T-helper 22 cell (primary cell): Measurements from ENCODE around the gene FASTK.

ENCODE experiments used
- DNase-seq: peaks from one replicate; pipeline ENCODE4 v3.0.0-alpha.2; 2020; ENCODE audit warnings: low read depth

FASTK gene

DNA sequence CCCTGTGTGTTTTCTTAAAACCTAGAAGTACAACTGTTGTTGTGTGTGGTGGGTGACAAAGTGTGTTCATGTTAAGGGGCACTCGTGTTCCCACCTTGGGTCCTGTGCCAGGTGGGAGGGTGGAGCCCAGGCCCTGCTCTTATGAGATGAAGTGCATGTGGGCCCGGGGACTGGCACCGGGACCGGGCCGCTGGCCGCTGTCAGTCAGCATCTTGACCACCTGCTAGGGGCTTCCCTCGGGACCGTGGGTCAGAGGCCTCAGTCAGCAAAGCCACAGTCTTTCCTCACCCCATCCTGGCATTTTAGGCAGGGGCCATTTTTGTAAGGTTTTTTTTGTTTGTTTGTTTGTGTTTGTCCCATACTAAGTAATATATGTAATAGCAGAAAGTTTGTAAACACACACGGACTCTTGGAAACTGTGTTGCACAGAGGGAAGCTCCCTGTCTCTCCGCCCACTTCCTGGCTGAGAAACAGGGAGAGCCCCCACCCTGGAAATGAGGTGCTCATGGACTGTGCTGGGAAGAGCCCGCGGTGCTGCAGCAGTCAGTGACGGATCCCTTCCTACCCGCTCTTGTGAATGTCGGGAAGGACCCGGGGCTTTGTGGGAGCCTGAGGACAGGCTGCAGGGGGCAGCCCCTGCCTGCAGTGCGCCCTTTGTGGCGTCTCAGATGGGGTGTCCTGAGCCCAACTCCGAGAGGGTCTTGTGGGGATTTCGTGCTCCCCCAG, 19.0 kb upstream of the FASTK start:
- DNase-seq: no peak

- DNase-seq: no peak
These were observed 15.3 kb upstream of the FASTK start for GRCh38 chr7:151095828-151096475.

DNA sequence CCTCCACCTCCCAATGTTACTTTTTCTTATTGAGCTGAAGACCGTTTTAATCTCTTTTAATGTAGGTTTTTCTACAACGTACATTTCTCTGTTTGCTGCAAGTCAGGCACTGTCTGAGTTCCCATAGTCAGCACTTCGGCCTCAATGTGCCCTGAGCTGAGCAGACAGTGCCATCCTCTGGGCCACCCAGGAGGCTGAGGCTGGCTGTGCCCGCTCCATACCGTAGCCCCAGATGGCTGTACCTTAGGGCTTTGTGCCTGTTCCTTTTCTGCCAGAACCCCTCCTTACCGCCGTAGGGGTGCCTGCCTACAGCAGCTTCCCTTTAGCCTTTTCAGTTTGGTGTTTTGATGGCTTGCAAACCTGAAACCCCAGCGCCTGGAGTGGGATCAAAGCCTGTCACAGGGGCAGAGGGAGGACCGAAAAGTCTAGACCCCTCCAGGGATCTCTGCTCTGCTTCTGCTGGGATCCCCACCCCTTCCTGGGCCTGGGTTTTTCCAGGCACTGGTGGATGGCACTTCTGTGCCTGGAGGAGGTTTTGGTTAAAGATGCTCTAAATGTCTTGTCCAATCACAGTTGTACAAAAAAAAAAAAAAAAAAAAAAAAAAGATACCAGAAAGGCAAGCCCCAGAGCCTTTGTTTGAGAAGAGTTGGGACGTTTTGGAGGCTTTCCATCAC, 14.7 kb upstream of the FASTK start:
- no peak for DNase-seq

- DNase-seq: no peak
These were observed 14.1 kb upstream of the FASTK start for GRCh38 chr7:151094675-151095074.

DNA sequence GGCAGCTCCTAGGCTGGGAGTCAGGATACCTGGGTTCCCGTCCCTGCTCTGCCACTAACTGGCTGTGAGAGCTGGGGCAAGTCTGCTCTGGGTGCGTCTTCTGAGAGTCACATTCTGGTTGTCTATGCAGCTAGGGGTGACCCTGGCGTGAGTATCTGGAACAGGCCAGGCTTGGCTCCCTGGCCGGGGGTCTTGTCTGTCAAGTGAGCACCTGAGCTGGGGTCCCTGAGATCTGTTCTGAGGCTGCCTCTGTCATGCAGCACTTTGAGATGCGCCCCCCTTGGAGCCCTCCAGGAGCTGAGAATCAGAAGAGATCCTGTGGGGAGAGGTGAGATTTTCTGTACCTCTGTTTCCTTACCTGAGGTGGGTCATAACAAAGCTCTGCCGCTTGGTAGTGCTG, 13.1 kb upstream of the FASTK start:
- DNase-seq: no peak

DNA sequence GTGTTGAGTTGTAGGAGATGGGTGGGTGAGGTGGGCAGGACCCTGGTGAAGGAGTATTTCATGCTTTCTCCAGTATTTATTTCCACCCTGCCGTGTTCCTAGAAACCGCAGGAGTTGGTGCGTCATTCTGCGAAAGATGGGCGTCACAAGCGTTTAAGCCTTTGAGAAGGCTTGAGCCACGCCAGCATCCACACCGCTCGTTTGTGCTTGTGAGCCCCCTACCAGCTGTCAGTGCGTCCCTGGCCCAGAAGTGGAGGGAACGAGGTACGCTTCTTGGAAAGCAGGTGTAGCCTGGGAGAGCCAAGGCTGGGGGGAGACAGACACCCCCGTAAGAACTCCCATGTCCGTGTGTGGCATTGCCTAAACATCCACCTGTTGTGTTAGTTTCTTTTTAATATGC, 11.4 kb upstream of the FASTK start:
- DNase-seq: no peak

- DNase-seq: no peak
These were observed 10.8 kb upstream of the FASTK start for GRCh38 chr7:151091431-151091830.

DNA sequence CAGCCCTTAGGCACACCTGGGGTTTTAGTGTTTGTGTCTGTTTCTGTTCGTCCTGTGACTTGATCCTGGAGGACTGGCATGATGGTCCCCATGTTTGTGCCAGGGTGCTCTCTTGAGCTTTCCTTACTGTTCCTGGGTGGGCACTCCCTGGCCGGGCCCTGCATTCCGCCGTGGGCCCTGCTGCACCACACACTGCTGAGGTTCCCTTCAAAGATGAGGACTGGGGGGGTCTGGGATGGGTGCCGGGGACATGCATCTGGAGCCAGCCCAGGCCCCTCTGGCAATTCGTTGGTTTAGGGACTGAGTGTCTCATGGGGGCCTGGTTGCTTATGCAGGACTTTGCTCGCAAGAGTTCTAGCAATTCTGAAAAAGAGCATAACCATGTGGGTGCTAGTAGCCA, 10.4 kb upstream of the FASTK start:
- no peak for DNase-seq

DNA sequence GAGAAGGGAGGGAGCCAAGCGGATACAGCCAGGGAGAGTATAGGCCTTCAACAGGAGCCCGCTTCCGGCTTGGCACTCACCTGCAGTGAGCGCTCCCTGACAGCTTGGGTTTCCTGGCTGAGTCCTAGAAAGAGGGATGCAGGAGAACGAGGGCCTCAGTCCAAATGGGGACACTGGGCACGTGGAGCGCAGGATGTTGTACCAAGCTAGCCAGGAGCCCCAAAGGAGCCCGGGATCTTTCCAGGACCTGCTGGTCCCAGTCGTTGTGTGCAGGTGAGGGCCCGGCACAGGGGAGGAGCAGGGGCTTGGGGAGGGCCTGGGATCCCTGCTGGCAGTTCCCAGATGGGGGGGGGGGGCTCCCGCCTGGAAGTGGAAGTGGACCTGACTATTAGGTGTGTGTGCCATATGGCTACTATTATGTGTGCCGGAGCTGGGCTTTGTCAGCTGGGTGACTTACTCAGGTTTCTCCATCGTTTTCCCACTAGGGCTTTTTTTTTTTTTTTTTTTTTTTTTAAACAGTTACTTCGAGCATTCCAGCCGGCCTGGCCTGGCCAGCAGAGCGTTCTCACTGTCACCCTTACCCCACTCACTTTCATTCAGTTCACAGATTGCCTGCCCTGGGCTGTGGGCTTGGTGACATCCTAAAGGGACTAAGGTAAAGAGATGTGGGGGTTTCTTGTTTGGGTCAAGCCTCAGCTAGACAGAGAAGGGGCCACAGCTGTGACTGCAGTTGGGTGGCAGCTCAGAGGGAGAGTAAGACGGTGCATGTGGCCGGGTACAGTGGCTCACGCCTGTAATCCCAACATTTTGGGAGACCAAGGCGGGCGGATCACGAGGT, 9.5 kb upstream of the FASTK start:
- no peak for DNase-seq

DNA sequence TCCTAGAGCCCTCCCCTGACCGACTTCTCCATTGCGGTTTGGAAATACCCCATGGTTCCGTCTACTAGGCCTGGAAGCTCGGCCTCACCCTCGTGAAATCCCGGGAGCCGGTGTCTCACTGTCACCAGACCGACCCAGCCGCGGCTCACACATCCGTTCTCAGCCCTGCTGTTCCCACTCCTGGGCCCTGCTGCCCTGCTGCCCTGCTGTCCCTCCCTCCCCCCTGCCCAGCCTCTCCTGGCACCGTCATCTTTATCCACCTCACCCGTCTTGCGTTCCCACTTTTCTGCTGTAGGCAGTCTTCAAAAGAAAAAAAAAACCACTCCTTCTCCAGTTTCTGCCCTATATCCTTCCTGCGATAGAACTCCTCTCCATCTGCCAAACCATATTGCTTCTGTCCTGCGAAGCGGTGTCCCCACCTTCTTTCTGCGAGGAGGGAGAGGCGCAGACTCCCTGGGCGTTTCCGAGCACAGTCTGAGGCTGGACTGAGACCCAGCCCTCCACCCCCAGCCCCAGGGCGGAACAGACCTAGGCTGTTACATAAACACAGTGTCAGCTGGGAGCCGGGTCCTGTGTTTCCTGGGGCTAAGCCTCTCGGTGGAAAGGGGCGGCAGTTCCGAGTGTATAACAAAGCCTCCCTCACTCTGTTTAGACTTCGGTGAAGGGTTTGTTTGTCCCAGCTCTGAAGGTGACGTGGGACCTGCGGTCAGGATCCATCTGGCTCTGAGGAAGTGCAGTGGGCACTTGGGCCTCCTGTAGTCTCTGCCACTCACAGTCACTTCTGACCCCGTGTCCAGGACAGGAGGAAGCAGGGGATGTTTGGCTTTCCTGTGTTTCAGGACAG, 8.5 kb upstream of the FASTK start:
- no peak for DNase-seq

DNA sequence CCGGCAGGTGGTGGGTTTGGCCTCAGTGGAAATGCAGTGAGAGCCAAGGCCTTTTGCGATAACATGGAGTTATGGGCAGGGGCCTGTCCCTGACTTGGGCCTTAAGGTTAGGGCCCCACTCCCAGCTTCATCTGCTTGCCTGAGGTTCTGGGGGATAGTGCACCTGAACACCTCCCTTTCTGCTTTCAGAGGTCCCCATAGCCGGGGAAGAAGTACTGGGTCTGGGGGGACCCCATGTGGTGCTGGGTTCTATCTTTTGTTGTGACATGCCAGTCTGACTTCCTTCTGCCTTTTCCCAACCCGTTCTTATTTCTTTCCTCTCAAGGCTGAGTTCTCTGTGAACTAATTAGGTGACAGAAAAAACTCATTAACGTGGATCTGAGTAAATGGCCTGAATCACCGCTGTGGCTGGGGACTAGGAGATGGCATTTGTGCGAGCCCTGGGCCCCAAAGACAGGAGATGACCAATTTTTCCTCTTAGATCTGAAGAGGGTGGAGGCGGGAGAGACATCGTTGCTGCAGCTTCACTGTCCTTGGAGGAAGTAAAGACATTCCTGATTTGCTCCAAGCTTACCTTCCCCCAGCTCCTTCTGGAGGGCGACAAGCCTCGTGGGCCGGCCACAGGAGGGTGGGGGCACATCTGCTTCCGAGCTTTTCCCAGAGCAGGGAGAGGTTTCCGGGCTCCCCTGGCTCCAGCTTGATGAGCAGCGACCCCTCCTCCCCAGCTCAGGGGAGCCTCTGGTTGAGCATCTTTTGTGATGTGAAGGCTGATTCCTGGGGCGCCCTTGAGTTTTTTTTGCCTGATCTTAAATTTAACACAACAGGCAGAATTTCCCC, 7.6 kb upstream of the FASTK start:
- no peak for DNase-seq

DNA sequence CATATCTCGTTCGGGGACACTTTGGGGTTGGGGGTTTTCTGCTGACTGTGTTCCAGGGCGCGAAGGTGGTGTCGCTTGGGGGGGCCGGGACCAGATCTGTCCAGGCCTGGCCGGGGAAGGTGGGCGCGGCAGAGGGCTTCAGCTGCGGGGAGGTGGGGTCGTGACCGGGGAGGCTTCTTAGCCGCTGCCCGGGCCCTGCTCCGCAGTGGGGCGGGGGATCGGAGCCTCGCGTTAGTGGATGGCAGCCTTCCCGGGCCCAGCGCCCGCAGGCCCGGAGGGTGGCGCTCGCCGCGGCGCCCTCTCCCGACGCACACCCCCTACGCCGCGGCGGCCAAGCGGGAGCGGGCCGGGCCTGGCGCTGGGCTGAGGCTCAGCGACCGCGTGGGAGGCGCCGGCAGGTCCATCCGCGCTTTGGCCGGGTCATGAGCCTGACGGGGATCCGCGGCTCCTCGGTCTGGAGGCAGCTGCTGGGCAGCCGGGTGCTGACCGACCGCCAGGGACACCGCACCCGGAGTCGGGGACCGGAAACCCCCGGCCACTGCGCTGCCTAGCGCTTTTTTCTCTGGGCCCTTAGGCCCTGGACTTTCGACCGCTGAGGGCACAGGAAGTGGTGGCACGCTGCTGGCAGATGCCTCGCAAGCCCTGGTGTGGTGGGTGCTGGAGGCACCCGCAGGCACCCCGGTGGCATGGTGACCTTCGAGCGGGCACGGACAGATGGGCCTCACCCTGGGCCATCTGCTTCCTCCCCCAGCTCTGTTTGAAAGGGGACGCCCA, 6.8 kb upstream of the FASTK start:
- DNase-seq: no peak

DNA sequence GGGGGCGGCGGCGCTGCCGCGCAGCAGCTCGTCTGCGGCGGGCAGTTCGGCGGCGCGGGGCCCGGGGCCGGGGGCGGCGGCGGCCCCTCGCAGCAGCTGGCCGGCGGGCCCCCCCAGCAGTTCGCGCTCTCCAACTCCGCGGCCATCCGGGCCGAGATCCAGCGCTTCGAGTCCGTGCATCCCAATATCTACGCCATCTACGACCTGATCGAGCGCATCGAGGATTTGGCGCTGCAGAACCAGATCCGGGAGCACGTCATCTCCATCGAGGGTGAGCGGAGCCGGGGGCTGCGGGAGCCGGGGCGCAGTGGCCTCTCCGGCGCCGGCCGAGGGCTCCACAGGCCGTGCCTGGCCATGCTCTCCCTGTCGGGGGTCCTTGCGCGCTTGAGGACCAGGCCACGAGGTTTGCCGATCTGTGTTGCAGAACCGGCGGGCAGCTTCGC, 6.2 kb upstream of the FASTK start:
- DNase-seq: no peak

- peak; percentile 58 for DNase-seq
These were observed 5.3 kb upstream of the FASTK start, which contains the start of gene AGAP3 for GRCh38 chr7:151085691-151086620. Gene AGAP3 (plus strand): TSS chr7:151086475. CDS start chr7:151086742, 267 bp downstream.

GRCh38 chr7:151085329-151085690, 4.7 kb upstream of the FASTK start:
- DNase-seq: no peak

DNA sequence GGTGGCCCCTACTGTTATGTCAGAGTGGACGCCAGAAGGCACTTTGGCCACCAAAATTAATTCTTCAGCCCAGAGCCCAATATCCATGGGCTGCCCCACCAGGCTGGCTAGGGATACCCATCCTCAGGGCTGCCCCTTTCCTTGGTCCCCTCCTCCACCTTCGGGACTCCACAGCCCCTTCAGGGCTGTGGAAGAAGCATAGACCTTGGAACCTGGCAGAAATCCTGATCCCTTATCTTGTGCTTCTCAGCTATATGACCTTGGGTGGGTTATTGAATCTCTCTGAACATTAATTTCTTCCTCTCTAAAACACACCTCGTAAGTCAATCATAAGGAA, 3.2 kb upstream of the FASTK start:
- no peak for DNase-seq

- peak; percentile 92 for DNase-seq
These were observed 2.6 kb upstream of the FASTK start, which contains the start of gene TMUB1 for GRCh38 chr7:151083071-151083823. Gene TMUB1 (minus strand): TSS chr7:151083493. CDS start chr7:151082563, 930 bp downstream.
